GM12878 (cell line): Measurements from ENCODE around the gene TEX54. TPM values are rescaled to one million over a fixed set of nuclear protein-coding genes. Genes with fewer than 3 reads are reported as not detected.

Experiments used
- ATF2 ChIP-seq: IDR thresholded peaks from 2 replicates; pipeline ENCODE4 v1.6.1; 2012; ENCODE audit warnings: low read length, inconsistent platforms
- CREB1 ChIP-seq: IDR thresholded peaks from 2 replicates; pipeline ENCODE4 v1.6.1; 2012; ENCODE audit warnings: low read depth, mild to moderate bottlenecking, inconsistent platforms
- CREM ChIP-seq: IDR thresholded peaks from 2 replicates; pipeline ENCODE4 v1.6.1; 2014; ENCODE audit warnings: antibody characterized with exemption, low read depth
- FOXK2 ChIP-seq: fragments of 450-650 bp; IDR thresholded peaks from 2 replicates; pipeline ENCODE4 v1.6.1; 2017; ENCODE audit warnings: mild to moderate bottlenecking, moderate library complexity
- HCFC1 ChIP-seq: fragments of 150-350 bp; IDR thresholded peaks from 2 replicates; pipeline ENCODE4 v1.6.1; 2014; ENCODE audit warnings: low read length
- JUNB ChIP-seq: IDR thresholded peaks from 2 replicates; pipeline ENCODE4 v1.6.1; 2016; ENCODE audit warnings: antibody characterized with exemption, mild to moderate bottlenecking
- MAX ChIP-seq: IDR thresholded peaks from 2 replicates; pipeline ENCODE4 v1.6.1; 2012; ENCODE audit warnings: low read depth, low read length, improper control_type of control experiment
- MTA2 ChIP-seq: fragments of 450-650 bp; IDR thresholded peaks from 2 replicates; pipeline ENCODE4 v1.6.1; 2016; ENCODE audit warnings: low read depth, mild to moderate bottlenecking, moderate library complexity
- NFYB ChIP-seq: IDR thresholded peaks from 2 replicates; pipeline ENCODE4 v1.6.1; 2011; ENCODE audit warnings: low read depth, mild to moderate bottlenecking, low read length, improper control_type of control experiment, moderate library complexity; ENCODE audit not compliant: insufficient read depth
- PML ChIP-seq: IDR thresholded peaks from 2 replicates; pipeline ENCODE4 v1.6.1; 2012; ENCODE audit warnings: low read length, inconsistent platforms
- RAD21 ChIP-seq: IDR thresholded peaks from 2 replicates; pipeline ENCODE4 v1.6.1; 2011; ENCODE audit warnings: mild to moderate bottlenecking, low read depth, low read length, moderate library complexity; ENCODE audit not compliant: insufficient read depth
- RAD51 ChIP-seq: fragments of 450-650 bp; IDR thresholded peaks from 2 replicates; pipeline ENCODE4 v1.6.1; 2016; ENCODE audit warnings: moderate library complexity, mild to moderate bottlenecking, inconsistent platforms
- RB1 ChIP-seq: fragments of 450-650 bp; formaldehyde crosslinking; IDR thresholded peaks from 2 replicates; pipeline ENCODE4 v1.6.1; 2017; ENCODE audit warnings: mild to moderate bottlenecking, borderline replicate concordance
- SMAD5 ChIP-seq: IDR thresholded peaks from 2 replicates; pipeline ENCODE4 v1.6.1; 2016; ENCODE audit warnings: antibody characterized with exemption, low read depth
- SMARCA5 ChIP-seq: fragments of 450-650 bp; IDR thresholded peaks from 2 replicates; pipeline ENCODE4 v1.6.1; 2017; ENCODE audit warnings: mild to moderate bottlenecking
- SMC3 ChIP-seq: IDR thresholded peaks from 2 replicates; pipeline ENCODE4 v1.6.1; 2011; ENCODE audit warnings: low read length, improper control_type of control experiment, borderline replicate concordance
- SREBF1 ChIP-seq: IDR thresholded peaks from 2 replicates; pipeline ENCODE4 v1.6.1; 2012; ENCODE audit warnings: mild to moderate bottlenecking, low read length
- SRF ChIP-seq, 2 experiments: IDR thresholded peaks; 2 replicates each; pipeline ENCODE4 v1.6.1; 2011; ENCODE audit warnings: low read depth in 2 of 2, low read length in 2 of 2, mild to moderate bottlenecking in 1 of 2, moderate library complexity in 1 of 2
- STAT1 ChIP-seq: fragments of 450-650 bp; conservative IDR thresholded peaks from 2 replicates; pipeline ENCODE4 v1.6.1; 2014; ENCODE audit warnings: antibody characterized with exemption, mild to moderate bottlenecking
- TCF7 ChIP-seq: IDR thresholded peaks from 2 replicates; pipeline ENCODE4 v1.6.1; 2014; ENCODE audit warnings: antibody characterized with exemption, borderline replicate concordance
- ZNF207 ChIP-seq: fragments of 450-650 bp; IDR thresholded peaks from 2 replicates; pipeline ENCODE4 v1.6.1; 2014; ENCODE audit warnings: antibody characterized with exemption, mild to moderate bottlenecking, borderline replicate concordance
- polyA plus RNA-seq, 11 experiments: library from polyadenylated mRNA; depleted of rRNA in 4 of 11; unstranded in 6 of 11; stranded (reverse) in 5 of 11; fragments of >200 nt; fragmentation: Nextera tagmentation in 4 of 11; fragmentation: Illumina TruSeq in 1 of 11; extraction: Ambion mirVana in 4 of 11; extraction: Trizol in 1 of 11; gene quantifications; 1 replicate in 1 of 11; 2 replicates in 10 of 11; pipeline versions ENCODE4 v1.2.1 to v1.2.3, GENCODE V29; 2011 to 2016; ENCODE audit warnings: inconsistent platforms in 2 of 11, missing spikeins in 2 of 11, low read depth in 1 of 11
- total RNA-seq, 4 experiments: library from RNA; depleted of rRNA in 3 of 4; stranded (reverse); fragments of >200 nt in 3 of 4; fragmentation: Illumina TruSeq in 1 of 4; extraction: Trizol in 1 of 4; gene quantifications; 2 replicates each; pipeline versions ENCODE4 v1.2.1 to v1.2.3, GENCODE V29; 2013 to 2021
- TF ChIP-seq, protein P1 (sequence below): fragments of 450-650 bp; IDR thresholded peaks from 2 replicates; pipeline ENCODE4 v1.6.1; 2017; ENCODE audit warnings: mild to moderate bottlenecking, moderate library complexity
- TF ChIP-seq, protein P2 (sequence below): fragments of 450-650 bp; IDR thresholded peaks from 2 replicates; pipeline ENCODE4 v1.6.1; 2016; ENCODE audit warnings: mild to moderate bottlenecking, moderate library complexity, borderline replicate concordance

Gene TEX54
- total and polyA plus RNA-seq, 10 of the 15 experiments (the other 5 are each of a cell fraction or from before 2014, with no cell fraction given): 0.38 to 0.68 (median 0.51) TPM; not detected in 7

GRCh38 chr11:62860835-62861563, 28.4 kb upstream of the TEX54 start (continued):
- TF ChIP-seq RB1 (no peak), SRF (IDR thresholded peaks at IDR 0.05; ENCODE audit: low read depth in 2 of 2, low read length in 2 of 2) (no peak), SMARCA5 (peak; percentile 36; the same call in 1 of the 2 replicates), FOXK2 (no peak), TCF7 (no peak), JUNB (peak; percentile 77), ZNF207 (no peak), ATF2 (no peak), MAX (no peak), SMAD5 (no peak), CREB1 (no peak), NFYB (no peak), SMC3 (no peak), RAD51 (no peak), CREM (no peak), HCFC1 (no peak), SREBF1 (no peak), STAT1 (no peak), MTA2 (no peak), RAD21 (no peak), PML (no peak)
- TF ChIP-seq, protein P1, sequence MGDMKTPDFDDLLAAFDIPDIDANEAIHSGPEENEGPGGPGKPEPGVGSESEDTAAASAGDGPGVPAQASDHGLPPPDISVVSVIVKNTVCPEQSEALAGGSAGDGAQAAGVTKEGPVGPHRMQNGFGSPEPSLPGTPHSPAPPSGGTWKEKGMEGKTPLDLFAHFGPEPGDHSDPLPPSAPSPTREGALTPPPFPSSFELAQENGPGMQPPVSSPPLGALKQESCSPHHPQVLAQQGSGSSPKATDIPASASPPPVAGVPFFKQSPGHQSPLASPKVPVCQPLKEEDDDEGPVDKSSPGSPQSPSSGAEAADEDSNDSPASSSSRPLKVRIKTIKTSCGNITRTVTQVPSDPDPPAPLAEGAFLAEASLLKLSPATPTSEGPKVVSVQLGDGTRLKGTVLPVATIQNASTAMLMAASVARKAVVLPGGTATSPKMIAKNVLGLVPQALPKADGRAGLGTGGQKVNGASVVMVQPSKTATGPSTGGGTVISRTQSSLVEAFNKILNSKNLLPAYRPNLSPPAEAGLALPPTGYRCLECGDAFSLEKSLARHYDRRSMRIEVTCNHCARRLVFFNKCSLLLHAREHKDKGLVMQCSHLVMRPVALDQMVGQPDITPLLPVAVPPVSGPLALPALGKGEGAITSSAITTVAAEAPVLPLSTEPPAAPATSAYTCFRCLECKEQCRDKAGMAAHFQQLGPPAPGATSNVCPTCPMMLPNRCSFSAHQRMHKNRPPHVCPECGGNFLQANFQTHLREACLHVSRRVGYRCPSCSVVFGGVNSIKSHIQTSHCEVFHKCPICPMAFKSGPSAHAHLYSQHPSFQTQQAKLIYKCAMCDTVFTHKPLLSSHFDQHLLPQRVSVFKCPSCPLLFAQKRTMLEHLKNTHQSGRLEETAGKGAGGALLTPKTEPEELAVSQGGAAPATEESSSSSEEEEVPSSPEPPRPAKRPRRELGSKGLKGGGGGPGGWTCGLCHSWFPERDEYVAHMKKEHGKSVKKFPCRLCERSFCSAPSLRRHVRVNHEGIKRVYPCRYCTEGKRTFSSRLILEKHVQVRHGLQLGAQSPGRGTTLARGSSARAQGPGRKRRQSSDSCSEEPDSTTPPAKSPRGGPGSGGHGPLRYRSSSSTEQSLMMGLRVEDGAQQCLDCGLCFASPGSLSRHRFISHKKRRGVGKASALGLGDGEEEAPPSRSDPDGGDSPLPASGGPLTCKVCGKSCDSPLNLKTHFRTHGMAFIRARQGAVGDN: 0 out of 2 replicates have a peak, but pooled peaks have one; percentile 4
- TF ChIP-seq, protein P2, sequence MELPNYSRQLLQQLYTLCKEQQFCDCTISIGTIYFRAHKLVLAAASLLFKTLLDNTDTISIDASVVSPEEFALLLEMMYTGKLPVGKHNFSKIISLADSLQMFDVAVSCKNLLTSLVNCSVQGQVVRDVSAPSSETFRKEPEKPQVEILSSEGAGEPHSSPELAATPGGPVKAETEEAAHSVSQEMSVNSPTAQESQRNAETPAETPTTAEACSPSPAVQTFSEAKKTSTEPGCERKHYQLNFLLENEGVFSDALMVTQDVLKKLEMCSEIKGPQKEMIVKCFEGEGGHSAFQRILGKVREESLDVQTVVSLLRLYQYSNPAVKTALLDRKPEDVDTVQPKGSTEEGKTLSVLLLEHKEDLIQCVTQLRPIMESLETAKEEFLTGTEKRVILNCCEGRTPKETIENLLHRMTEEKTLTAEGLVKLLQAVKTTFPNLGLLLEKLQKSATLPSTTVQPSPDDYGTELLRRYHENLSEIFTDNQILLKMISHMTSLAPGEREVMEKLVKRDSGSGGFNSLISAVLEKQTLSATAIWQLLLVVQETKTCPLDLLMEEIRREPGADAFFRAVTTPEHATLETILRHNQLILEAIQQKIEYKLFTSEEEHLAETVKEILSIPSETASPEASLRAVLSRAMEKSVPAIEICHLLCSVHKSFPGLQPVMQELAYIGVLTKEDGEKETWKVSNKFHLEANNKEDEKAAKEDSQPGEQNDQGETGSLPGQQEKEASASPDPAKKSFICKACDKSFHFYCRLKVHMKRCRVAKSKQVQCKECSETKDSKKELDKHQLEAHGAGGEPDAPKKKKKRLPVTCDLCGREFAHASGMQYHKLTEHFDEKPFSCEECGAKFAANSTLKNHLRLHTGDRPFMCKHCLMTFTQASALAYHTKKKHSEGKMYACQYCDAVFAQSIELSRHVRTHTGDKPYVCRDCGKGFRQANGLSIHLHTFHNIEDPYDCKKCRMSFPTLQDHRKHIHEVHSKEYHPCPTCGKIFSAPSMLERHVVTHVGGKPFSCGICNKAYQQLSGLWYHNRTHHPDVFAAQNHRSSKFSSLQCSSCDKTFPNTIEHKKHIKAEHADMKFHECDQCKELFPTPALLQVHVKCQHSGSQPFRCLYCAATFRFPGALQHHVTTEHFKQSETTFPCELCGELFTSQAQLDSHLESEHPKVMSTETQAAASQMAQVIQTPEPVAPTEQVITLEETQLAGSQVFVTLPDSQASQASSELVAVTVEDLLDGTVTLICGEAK: no peak
